DMS 273 treated with DMSO at 0.1 percent for 48 hours (cell line): ENCODE measurements around the gene PRR23E.

Experiments
- DNase-seq: peaks from one replicate; lab custom pipeline; 2025; lab: John Stamatoyannopoulos, UW

Gene PRR23E

DNA sequence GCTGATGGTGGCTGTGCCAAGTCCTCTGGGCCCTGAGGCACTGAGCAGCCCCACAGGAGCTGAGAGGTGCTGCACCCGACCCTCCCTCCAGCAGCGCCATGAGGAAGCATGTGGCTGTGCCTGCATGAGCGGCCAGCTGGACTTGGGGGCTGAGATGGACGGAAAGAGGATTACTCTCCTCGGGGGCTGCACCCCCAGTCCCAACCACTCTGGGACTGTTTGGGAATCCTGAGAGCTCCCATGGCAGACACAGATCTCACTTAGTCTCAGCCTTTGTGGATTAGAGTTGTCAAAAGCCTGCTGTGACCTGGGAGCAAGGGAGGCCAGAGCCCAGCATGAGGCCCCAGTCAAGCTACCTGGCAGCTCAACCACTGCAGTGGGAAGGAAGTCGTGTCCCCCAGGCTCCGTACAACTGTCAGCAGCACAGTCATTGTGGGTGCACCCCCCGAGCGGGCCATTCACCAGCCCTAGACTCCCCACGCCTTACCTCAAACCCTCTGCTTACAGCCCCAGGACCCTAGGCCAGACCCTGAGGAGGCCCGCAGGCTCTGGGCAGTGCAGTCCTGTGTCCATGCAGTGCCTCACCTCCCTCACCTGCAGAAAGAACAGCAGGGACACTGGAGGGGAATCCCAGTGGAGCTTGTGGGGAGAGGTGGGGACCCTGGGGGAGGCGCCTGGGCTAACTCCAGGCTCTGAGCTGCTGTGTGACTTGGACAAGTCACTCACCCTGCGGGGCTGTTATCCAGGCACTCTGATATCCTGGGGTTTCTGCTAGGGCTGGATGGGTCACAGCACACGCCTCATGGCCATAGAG, 17.1 kb downstream of the PRR23E start:
- no peak for DNase-seq

DNA sequence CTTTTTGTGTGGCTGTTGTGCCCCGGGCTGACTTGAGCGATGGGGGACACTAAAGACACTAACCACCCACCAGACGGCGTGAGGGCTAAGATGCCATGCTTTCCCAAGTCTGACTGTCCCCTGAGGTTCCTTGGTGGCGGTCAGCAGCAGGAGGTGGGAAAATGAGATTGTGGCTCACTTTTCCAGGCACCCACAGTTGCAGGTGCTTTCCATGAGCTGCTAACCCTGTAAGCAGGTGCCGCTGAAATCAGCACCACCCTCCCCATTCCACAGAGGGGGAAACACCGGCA, 17.7 kb downstream of the PRR23E start:
- no peak for DNase-seq

DNA sequence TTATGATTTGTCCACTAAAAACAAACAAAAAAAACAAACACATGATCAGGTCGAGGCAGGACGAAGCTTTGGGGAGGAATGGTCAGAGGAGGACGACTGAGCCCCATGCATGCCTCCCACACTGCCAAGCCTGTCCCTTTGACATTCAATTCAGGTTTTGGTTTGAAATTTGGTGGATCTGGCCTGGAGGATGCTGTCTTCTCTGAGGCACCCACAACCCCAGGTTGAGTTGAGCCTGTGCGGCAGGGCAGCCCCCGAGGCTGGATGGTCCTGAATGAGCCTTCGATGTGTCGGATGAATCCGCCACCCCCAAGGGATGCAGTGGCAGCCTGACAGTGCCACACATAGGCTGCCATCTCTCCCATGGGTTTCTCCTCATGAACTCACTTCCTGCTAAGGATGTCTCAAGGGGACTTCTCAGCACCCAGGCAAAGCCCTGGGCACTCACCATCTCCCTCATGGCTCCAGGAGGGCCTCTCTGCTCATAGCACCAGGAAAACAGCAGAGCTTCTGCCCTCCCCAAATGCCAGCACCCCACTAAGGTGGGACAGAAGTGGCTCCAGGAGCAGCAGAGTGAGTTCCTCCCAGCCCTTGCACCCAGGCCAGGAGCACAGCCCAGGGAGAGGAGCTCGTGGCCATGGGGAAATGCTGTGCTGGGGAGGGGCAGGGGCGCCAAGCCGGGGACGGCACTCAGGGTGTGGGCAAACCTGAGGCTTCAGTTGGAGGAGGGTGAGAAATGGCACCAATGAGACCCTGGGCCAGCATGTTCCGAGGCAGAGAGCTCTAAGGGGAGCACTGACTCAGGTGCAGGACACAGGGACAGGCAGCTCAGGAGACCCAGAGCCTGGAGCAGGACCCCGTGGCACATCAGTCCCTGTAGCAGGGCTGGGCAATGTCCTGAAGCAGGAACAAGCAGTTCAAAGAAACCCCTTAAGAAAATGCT, 18.5 kb downstream of the PRR23E start:
- no peak for DNase-seq

DNA sequence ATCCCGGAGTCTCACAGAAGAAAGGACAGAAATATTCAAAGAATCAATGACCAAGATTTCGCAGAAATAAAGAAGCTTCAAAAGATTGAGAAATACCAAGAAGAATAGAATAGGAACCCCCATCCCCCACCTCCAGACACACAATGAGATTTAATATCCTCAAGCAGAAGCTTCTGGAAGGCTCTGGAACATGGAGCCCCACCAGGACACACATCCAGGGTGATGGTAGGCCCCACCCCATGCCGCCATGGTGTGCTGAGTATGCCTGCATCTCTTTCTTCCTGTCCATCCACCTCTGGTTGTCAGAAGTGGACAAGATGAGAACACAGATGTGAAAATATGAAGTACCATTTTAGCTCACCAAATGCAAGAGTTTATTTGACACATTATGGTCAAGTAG, 19.3 kb downstream of the PRR23E start:
- DNase-seq, result no peak

DNA sequence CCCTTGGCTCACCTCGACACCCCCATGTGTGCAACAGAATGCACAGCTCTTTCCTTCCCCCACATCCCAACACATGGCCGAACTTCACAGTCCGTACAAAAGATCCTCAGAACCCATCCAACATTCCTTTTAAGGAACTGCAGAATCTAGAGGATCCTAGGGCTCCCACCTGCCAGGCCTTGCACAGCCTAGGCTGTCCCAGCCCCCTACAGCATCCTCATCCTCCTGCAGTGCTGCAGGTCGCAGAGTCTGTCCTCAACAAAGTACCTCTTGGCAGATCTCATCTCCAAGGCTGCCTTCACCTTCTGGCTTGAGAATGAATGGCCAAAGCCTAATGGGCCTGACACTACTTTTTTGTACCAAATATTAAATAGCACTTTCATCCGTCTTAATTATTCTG, 19.8 kb downstream of the PRR23E start:
- DNase-seq, result no peak

DNA sequence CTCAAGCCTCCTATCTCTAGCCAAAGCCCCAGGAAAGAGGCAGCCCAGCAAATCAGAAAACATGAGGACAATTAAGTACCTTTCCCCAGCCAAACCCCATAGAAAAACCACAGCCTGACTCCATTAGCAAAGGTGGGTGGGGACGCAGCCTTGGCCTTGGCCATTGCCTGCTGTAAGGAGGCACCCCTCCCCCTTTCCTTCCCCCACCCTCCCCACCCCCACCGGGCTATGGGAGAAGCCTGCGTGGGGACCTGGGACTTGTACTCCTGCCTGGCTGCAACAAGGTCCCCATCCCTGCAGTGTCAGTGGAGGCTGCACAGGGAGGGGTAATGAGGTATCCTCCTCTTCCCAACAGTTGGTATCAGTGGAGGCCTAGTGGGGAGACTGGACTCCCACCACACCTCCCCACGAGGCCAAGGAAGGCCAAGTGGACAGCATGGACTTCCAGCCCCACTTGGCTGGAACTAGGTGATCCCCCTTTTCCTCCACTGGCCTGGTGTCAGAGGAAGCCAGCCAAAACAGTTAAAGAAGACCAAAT, 20.5 kb downstream of the PRR23E start:
- DNase-seq, result no peak

DNA sequence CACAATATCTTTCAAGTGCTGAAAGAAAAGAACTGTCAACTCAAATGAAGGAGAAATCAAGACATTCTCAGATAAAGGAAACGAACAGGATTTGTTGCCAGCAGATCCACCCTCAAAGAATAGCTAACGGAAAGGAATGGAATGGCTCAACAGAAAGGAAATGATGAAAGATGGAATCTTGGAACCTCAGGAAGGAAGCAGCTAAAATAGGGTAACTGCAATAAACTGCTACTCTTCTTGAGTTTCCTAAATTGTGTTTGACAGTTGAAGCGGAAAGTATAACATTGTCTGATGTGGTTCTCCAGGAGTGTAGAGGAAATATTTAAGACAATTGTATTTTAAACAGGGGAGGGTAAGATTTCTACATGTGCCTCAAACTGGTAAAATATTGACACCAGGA, 22.0 kb downstream of the PRR23E start:
- no peak for DNase-seq

DNA sequence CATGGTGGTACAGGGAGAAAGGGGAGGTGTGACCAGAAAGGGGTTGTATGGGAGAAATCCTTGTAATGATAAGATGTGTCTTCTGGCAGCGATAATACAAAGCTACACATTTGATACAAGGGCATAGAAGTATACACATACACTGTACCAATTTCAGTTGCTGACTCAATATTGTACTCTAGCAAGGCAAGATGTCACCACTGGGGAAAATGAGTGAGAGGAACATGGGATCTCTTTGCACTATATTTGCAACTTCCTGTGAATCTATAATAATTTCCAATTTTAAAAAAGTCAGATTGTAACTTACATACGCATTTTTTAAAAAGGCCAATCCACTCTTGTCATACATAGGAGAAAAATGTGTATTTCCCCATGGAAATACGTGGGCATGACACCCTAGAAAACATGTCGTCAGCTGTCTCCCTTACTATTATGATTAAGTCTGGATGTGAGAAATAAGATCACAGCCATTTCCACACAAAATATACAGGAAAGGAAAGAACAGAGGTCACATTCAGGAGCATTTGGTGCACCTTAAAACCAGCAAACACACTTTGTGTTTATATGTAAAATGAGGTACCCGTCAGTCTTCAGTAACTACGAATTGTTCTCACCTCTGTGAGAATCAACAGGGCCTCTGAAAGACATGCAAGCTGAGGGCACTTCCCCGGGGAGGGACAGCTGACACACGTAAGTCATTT, 22.9 kb downstream of the PRR23E start:
- DNase-seq, result no peak

DNA sequence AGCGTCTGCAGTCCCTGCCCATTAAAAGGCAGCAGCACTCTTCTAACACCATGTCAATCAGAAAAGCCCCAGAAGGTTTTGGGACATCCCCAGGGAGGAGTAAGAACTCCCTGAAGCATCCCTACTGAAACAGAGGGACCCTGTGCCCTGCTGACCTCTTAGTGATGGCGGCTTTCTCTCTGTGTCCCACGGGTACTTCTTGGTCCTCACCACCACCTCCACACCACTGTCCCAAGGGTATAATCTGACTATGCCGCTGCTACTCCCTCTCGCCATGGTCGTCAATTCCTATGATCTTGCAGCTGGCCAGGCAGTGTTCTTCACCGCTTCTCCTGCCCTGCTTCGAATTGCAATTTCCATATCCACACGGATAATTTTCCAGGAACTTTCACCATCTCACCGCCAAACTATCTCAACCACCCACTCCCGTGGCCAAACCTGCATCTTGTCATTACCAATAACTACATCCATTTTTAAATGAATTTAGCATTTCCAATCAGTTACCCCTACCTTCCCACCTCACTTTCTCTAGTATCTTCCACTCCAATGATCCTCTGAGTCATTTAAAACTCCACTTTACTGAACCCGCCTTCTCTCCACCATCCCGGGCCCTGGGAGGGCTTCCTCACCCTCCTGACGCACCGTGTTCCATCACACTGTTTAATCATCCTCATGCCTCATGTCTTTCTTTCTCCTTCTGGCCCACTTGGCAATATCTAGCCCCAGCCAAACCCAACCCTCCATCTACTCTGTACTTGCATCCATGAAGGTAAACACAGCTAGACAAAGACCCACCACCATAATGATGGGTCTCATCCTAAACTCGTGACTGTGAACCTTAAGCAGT, 23.7 kb downstream of the PRR23E start:
- DNase-seq, result no peak

DNA sequence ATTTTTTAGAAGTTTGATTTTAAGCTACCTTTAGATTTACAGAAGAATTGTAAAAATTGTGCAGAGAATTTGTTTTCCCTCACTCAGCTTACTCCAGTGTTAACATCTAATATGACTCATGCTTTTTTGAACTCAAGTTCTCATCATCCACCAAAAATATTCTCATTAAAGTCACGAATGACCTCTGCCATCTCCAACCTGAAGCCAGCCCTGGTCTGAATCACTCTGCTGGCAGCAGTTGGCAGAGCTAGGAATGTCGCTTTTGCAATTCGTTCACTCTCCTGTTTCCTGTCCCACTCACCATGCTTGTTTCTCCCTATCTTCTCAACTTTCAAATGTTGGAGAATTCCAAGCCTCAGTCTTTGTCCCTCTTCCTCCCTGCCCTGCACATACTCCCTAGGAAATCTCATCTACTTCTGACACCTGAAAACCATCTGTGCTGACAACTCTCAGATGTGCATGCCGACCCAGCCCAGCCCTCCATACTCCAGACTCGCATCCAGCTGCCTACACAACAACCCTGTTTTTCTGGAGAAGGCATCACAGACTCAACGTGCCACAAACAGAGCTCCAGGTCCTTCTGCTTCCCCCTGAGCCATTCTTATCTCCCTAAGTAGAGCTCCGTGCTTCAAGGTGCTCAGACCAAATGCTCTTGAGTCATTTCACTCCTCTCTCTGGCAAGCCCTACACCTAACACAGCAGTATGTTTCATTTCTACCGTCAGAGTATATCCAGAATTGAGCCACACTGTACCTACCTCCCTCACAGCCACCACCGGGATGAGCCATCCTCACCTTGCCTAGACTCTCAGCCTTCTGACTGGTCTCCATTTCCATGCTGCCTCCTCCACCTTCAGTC, 24.9 kb downstream of the PRR23E start:
- DNase-seq, result no peak

DNA sequence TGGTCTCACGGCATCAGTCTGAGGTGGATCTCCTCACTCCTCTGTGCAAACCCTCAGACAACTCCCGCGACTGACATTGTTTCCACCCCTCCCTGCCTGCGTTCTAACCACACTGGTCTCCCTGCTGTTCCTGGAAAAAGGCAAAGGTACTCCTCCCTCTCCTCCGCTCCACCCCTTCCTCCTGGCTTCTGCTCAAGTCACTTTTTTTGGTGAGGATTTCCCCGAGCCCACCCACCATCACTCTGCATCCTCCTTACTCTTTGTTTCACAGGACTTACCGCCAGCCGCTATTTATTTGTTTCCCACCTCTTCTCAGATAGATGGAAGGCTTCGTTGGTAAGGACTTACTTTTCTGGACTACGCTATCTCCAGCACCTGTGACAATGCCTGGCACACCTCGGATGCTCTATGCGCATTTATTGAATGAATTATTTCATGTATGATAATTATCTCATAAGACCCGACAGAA, 25.6 kb downstream of the PRR23E start:
- DNase-seq, result no peak

DNA sequence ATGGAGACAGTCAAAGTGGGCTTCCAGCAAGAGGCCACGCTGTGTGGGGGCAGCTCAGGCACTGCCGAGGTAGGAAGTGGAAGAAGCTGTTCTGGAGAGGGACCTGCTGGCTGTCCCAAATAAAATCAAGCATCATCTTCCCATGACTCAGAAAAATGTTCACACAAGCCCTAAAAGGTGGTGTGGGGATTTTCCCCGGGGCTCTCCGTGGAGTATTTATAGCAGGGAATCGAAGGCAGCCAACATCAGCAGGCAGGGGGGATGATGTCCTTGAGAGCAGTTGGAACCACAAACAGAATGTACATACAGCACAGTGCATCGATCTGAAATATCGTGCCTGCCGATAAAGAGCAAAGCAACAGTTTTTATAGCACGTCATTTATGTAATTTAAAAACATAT, 27.6 kb downstream of the PRR23E start:
- DNase-seq, result no peak

DNA sequence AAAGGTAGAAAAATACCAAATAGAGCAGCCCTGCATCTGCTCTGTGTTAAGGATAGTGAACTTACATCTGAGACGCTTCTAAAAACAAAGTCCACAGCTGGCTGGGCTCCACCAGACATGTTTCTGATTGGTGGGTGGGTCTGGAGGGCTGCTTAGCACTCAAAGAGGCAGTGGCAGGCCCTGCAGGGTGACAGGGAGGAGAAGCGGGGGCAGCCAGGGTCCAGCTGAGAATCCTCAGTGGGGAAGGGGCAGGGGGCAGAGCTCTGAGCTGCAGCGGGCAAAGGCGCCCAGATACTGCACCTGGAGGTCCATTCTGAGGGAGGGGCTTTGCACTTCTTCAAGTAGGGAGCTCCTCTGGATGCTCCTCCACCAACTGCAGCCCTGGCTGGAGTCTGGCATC, 28.1 kb downstream of the PRR23E start:
- no peak for DNase-seq

DNA sequence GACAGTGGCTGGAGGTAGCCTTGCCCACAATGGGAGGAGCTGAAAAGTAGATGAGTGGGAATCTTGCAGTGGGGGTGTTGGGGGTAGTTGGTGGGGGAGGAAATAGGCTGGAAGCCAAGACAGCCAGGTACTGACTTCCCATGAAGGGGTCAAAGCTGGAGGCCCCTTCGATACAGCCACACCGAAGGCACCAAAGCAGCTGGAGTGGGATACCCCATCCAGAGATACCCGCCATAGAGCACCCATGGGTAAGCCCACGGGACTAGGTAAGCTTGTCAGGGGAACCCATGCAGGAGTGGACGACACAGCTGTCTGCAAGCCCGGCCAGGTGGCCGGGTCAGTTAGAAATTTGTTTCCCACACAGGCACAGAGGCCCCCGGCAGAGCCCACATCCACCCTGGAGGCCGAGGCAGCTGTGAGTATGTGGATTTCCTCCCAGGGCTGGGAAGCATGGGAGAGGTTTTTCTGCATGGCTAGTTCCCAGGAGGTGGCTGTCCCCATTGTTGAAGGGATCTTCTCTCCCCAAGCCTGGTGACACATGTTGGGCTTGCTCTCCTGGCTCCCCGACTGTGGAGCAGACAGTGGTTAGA, 28.6 kb downstream of the PRR23E start:
- no peak for DNase-seq

DNA sequence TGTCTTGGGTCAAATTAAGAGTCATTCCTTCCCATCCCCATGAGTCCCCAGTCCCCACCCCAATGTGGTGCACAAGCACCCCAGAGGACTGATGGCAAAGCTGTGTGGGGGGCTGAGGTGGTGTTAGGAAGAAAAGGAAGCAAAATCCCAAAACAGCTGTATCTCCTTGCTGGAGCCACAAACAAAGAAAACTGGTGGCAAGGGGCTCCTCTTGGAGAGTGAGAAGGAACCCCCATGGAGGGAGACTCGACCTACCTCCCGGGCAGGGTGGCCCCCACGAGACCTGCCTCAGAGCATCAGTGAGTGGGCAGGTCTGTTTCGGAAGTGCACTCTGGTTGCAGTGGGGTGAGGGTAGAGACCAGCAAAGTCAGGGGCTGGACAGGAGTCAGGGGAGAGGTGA, 29.2 kb downstream of the PRR23E start:
- no peak for DNase-seq

DNA sequence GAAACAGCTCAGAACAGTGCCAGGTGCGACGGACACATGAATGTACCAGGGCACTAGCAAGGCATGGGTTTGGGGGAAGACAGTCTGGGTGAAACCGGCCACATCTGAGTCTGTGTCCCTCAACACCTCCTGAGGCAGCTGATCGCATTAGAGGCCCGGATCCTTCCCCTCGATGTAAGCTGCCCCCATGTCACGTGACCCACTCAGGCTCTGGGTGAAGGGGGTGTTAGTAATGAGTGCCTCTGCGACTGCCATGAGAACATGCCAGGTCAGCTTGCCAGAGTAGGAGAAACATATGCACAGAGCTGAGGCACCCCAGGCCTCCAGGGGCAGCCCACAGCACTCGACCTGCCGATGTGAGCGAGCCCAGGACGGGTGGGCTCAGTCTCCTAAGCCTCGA, 29.7 kb downstream of the PRR23E start:
- DNase-seq, result no peak

DNA sequence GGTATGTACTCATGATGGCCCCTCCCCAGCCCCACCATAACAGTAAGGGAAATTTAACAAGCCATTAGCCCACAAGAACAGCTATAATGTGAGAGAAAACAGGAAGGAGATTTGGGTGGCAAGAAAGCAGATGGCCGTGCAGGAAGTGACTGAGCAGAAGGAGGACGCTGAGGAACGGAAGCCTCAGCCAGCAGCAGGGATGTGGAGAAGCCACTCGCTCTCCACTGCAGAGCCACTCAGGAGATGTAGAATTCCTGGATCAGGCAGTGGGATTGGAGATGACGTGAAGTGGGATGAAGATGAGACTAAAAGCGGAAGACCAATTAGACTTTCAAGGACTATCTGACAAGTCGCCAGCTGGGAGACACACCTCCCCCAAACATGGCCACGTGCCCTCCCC, 31.2 kb downstream of the PRR23E start:
- DNase-seq, result no peak

DNA sequence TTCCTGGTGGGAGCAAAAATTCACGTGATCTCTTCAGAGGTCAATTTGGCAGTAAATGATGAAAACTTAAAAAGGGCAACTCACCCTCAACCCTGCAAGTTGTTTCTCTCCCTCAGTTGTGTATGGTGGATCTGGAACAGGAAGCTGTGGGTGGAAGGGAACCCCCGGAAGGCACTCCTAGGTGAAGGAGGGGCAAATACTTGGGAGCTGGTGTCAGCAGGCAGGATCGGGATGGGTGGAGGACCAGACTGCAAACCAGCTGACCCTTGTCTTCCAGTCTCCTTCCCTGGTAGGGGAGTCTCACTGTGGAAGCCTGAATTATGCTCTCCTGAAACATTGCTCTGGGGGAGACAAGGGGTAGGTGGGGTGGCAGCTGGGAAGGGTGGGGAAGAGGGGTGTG, 33.5 kb downstream of the PRR23E start:
- no peak for DNase-seq

DNA sequence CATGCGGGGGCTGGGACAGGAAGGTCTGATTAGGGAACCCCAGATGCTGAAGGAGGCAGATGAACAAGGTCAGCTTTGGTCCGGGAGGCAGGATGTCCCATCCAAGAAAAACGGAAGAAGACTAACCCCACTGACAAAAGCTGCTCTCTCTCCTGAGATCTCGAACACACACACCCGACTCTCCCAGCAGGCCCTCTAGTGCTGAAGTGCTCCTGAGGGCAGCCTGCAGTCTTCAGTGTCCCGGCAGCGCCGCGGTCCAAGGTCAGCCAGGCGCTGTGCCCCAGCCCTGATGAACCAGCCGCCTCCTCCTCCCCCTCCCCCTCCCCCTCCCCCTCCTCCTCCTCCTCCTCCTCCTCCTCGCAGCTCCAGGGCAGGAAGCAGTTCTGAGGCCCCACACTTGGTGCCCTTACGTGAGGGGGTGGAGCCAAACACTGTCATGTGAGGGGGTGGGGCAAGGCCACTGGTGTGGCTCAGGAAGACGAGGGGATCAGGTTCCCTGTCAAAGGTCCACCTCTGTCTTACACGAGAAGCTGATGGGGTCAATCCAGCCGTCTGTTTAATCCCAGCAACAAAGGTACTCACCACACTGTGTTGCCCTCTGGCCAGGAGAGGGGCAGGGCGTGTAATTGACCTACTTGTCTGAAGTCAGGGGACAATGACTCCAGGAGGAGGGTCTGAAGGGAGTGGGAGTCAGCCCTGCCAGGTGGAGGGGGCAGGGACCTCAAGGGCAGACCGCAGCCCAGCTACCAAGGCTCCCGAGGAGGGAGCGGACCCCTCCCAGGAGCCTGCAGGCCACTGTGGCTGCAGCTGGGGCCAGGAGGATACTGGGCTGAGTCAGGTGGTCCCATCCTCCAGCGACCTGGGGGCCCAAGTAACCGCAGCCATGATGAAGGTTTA, 34.3 kb downstream of the PRR23E start:
- DNase-seq, result no peak
